Renal cortical epithelial cell (primary cell): ENCODE data around the gene TTF1. TPM values are rescaled to one million over a fixed set of nuclear protein-coding genes. Genes with fewer than 3 reads are reported as not detected.
A peak's percentile ranks its signal among the peaks of the same experiment; 100 is the strongest.
"Not testable (repeated sequence)": the region's sequence is repeated elsewhere in the genome, so short reads cannot be mapped to it uniquely, and the experiment has no call there.

ENCODE experiments used
- DNase-seq: peaks from one replicate; pipeline ENCODE4 v3.0.0-alpha.2; 2011; ENCODE audit warnings: low read depth
- total RNA-seq: library from RNA; depleted of rRNA; stranded (reverse); fragments of >200 nt; gene quantifications from 2 replicates; pipeline ENCODE4 v1.2.3, GENCODE V29; 2014

TTF1 gene
- total RNA-seq, 1 donor from 2014 or later = 18.4 TPM

- DNase-seq = peak; percentile 12
Measured at GRCh38 chr9:132411091-132411508, 4.5 kb upstream of the TTF1 start.

GRCh38 chr9:132410642-132411041 is 4.0 kb upstream of the TTF1 start:
- DNase-seq = no peak

- peak; percentile 14 for DNase-seq
Measured at GRCh38 chr9:132409828-132410528, 3.3 kb upstream of the TTF1 start, which contains the start of gene CFAP77. Gene CFAP77, plus strand, starts transcription at chr9:132410211. Its CDS starts 61 bp downstream, at chr9:132410272.

GRCh38 chr9:132408521-132408920 is 1.9 kb upstream of the TTF1 start:
- no peak for DNase-seq

GRCh38 chr9:132407196-132407595 is 556 bp upstream of the TTF1 start:
- no peak for DNase-seq

- peak; percentile 47 for DNase-seq
Measured at GRCh38 chr9:132404228-132404881, 2.3 kb downstream of the TTF1 start.

GRCh38 chr9:132401824-132402223 is 4.8 kb downstream of the TTF1 start:
- peak; percentile 94 for DNase-seq

- no peak for DNase-seq
Measured at GRCh38 chr9:132395560-132395959, 11.1 kb downstream of the TTF1 start.

GRCh38 chr9:132391449-132391848 is 15.2 kb downstream of the TTF1 start:
- no peak for DNase-seq

GRCh38 chr9:132390966-132391365 is 15.7 kb downstream of the TTF1 start:
- DNase-seq = no peak

GRCh38 chr9:132387133-132387532 is 19.5 kb downstream of the TTF1 start:
- DNase-seq = no peak

GRCh38 chr9:132384376-132384775 is 22.3 kb downstream of the TTF1 start:
- no peak for DNase-seq

GRCh38 chr9:132383462-132383883 is 23.2 kb downstream of the TTF1 start:
- no peak for DNase-seq

GRCh38 chr9:132381966-132382541 is 24.6 kb downstream of the TTF1 start:
- DNase-seq = no peak

- DNase-seq = not testable (repeated sequence)
Measured at GRCh38 chr9:132378416-132378815, 28.2 kb downstream of the TTF1 start.

GRCh38 chr9:132377769-132378168 is 28.9 kb downstream of the TTF1 start:
- not testable (repeated sequence) for DNase-seq

GRCh38 chr9:132372177-132373095 is 34.2 kb downstream of the TTF1 start:
- DNase-seq = peak; percentile 47

- no peak for DNase-seq
Measured at GRCh38 chr9:132370592-132370991, 36.0 kb downstream of the TTF1 start.

GRCh38 chr9:132369421-132369820 is 37.2 kb downstream of the TTF1 start:
- no peak for DNase-seq

- no peak for DNase-seq
Measured at GRCh38 chr9:132367613-132368313, 38.9 kb downstream of the TTF1 start.

GRCh38 chr9:132366481-132366880 is 40.2 kb downstream of the TTF1 start:
- DNase-seq = no peak
